ENCODE measurements around the gene RPN1. TPM values are rescaled to one million over a fixed set of nuclear protein-coding genes. Genes with fewer than 3 reads are reported as not detected.

Gene RPN1
- total RNA-seq, 1 donor from 2014 or later = 96.8 TPM

Other genes starting within 250 kb of the RPN1 start
- not detected for gene DNAJB8, start 183.9 kb downstream of the RPN1 start, total RNA-seq
- 8.3 TPM for gene GATA2, start 157.6 kb downstream of the RPN1 start, total RNA-seq
- gene RAB7A, start 75.4 kb upstream of the RPN1 start, total RNA-seq = 240 TPM
- gene ACAD9, start 228.8 kb upstream of the RPN1 start, total RNA-seq = 46.6 TPM